GM12892 (cell line): ENCODE data around the gene CHRND.

ENCODE experiments used
- POLR2A ChIP-seq: IDR thresholded peaks from 2 replicates; pipeline ENCODE4 v1.6.1; 2011; ENCODE audit warnings: low read depth, low read length, control low read depth
- POLR2AphosphoS5 ChIP-seq: IDR thresholded peaks from 2 replicates; pipeline ENCODE4 v1.6.1; 2011; ENCODE audit warnings: low read depth, low read length, control low read depth
- TAF1 ChIP-seq: IDR thresholded peaks from 2 replicates; pipeline ENCODE4 v1.6.1; 2011; ENCODE audit warnings: low read depth, mild to moderate bottlenecking, control low read depth, low read length, borderline replicate concordance

DNA sequence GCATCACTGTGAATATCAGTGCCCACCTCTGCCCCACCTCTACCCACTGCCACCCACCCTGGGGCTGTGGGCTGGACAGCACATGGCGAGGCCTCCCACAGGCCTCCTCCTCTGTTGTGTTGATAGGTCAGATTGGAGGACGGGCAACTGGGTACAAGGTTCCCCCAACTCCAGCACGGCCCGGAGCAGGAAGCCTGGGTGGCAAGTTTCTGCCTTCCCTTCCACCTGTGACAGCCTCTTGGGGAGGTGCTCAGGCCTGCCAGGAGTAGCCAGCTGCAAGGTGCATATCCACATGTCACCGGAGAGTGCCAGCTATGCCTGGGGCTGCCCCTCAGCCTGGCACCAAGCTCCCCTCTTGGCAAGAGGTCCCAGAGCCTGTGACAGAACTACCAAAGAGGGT lies 31.4 kb upstream of the CHRND start:
- TF ChIP-seq POLR2A (no peak), POLR2AphosphoS5 (no peak), TAF1 (no peak)
